Esophagus squamous epithelium (tissue), 5 donors: ENCODE measurements around the gene FRMD1. TPM values are rescaled to one million over a fixed set of nuclear protein-coding genes. Genes with fewer than 3 reads are reported as not detected.

Experiments used
- DNase-seq: peaks from one replicate; lab custom pipeline; 2025; lab: John Stamatoyannopoulos, UW
- H3K27ac ChIP-seq, 4 donors: fragments of 200-600 bp; sonication (generic); one replicate each; pipeline ENCODE4 v1.5.1; 2016 to 2019; ENCODE audit warnings: mild to moderate bottlenecking in 1 of 4
- H3K27me3 ChIP-seq, 4 donors: fragments of 200-600 bp; sonication (generic); 1 replicate in 3 of 4; 2 replicates in 1 of 4; pipeline versions ENCODE4 v1.5.1 to v1.6.0; 2017 to 2021; ENCODE audit warnings: antibody characterized with exemption in 1 of 4
- H3K36me3 ChIP-seq, 3 donors: fragments of 200-600 bp; sonication (generic); one replicate each; pipeline ENCODE4 v1.5.1; 2016 to 2019
- H3K4me1 ChIP-seq, 3 donors: fragments of 200-600 bp; sonication (generic); one replicate each; pipeline ENCODE4 v1.5.1; 2017 to 2019
- H3K4me3 ChIP-seq, 4 donors: fragments of 200-600 bp; sonication (generic); 1 replicate in 3 of 4; 2 replicates in 1 of 4; pipeline ENCODE4 v1.5.1; 2016 to 2019; ENCODE audit warnings: mild to moderate bottlenecking in 2 of 4, moderate library complexity in 1 of 4
- H3K9me3 ChIP-seq, 3 donors: fragments of 200-600 bp; sonication (generic); one replicate each; pipeline ENCODE4 v1.5.1; 2016 to 2019
- POLR2A ChIP-seq, 4 donors: fragments of 450-650 bp; IDR thresholded peaks; one replicate each; pipeline ENCODE4 v1.6.1; 2017; ENCODE audit warnings: antibody characterized with exemption in 4 of 4, mild to moderate bottlenecking in 4 of 4, moderate library complexity in 3 of 4
- WGBS, 2 donors: methylation state at CpG; one replicate each; pipeline ENCODE4 v1.1.5; 2018; 5-methylcytosine and 5-hydroxymethylcytosine counted together
- intact Hi-C: fragments of 100-400 bp; cut with DNase I; formaldehyde crosslinking; loops from one replicate; pipeline ENCODE4 v1.15.0; 2022
- total RNA-seq, 4 donors: library from RNA; depleted of rRNA; stranded (reverse); fragments of >200 nt; gene quantifications; one replicate each; pipeline ENCODE4 v1.1.0, GENCODE V29; 2016
- TF ChIP-seq, protein P1 (sequence below), 6 experiments: fragments of 450-650 bp in 4 of 6; fragments of 200-600 bp in 2 of 6; sonication (generic) in 2 of 6; IDR thresholded peaks; one replicate each; pipeline ENCODE4 v1.5.1; 2016 to 2019; ENCODE audit warnings: antibody characterized with exemption in 6 of 6, mild to moderate bottlenecking in 4 of 6, moderate library complexity in 4 of 6
- donor health status: DM: yes; HTN: yes; CAD: no.

FRMD1 gene
- total RNA-seq, 4 donors from 2014 or later = 0.13 to 0.19 TPM; not detected in 2

DNA sequence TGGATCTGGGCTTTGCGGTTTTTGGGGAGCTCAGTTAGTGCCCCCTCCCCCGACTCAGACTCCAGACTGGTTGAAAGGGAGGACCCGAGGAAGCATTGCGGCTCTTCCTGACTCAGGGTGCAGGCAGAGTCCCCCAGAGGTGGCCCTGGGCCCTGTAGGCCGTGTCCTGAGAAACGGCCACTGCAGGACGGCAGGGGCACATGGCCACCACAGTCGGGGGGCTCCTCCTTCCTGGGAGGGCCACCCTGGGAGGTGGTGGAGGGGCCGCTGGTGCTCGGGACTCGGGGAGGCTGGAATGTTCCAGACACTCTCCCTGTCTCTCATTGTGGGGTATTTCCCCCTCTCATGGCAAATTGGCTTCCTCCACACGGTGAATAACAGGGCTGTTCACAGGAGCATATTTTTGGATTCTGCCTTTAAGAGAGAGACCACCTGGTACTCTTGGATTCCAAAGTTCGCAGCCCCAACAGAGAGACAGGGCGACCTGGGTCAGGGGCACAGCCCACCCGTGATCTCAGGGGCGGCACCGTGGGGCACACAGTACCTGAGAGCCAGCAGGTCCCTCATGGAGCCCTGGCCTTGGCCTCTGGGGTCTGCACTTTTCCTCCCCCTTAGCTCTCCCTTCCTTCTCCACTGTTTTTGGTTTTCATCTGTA is 35.7 kb downstream of the FRMD1 start:
- no peaks in the 10 kb centered on the region for H3K27me3 ChIP-seq
- intact Hi-C loops = no loop called here
- DNase-seq = no peak
- H3K36me3 ChIP-seq = no peaks in the 10 kb centered on the region
- TF ChIP-seq, protein P1, sequence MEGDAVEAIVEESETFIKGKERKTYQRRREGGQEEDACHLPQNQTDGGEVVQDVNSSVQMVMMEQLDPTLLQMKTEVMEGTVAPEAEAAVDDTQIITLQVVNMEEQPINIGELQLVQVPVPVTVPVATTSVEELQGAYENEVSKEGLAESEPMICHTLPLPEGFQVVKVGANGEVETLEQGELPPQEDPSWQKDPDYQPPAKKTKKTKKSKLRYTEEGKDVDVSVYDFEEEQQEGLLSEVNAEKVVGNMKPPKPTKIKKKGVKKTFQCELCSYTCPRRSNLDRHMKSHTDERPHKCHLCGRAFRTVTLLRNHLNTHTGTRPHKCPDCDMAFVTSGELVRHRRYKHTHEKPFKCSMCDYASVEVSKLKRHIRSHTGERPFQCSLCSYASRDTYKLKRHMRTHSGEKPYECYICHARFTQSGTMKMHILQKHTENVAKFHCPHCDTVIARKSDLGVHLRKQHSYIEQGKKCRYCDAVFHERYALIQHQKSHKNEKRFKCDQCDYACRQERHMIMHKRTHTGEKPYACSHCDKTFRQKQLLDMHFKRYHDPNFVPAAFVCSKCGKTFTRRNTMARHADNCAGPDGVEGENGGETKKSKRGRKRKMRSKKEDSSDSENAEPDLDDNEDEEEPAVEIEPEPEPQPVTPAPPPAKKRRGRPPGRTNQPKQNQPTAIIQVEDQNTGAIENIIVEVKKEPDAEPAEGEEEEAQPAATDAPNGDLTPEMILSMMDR (IDR thresholded peaks at IDR 0.05) = no peak
- no peak for TF ChIP-seq POLR2A (IDR thresholded peaks at IDR 0.05)
- no peak overlapping the region for H3K4me3 ChIP-seq
- peaks cover 0 to 12% (median 3%) of the 10 kb centered on the region in 3 donors for H3K4me1 ChIP-seq
- WGBS, 2 donors = 83% methylated on average over 5 to 7 of the region's 17 CpGs
- no peak overlapping the region for H3K27ac ChIP-seq
- H3K9me3 ChIP-seq = peaks cover 0 to 22% (median 12%) of the 10 kb centered on the region in 3 donors

DNA sequence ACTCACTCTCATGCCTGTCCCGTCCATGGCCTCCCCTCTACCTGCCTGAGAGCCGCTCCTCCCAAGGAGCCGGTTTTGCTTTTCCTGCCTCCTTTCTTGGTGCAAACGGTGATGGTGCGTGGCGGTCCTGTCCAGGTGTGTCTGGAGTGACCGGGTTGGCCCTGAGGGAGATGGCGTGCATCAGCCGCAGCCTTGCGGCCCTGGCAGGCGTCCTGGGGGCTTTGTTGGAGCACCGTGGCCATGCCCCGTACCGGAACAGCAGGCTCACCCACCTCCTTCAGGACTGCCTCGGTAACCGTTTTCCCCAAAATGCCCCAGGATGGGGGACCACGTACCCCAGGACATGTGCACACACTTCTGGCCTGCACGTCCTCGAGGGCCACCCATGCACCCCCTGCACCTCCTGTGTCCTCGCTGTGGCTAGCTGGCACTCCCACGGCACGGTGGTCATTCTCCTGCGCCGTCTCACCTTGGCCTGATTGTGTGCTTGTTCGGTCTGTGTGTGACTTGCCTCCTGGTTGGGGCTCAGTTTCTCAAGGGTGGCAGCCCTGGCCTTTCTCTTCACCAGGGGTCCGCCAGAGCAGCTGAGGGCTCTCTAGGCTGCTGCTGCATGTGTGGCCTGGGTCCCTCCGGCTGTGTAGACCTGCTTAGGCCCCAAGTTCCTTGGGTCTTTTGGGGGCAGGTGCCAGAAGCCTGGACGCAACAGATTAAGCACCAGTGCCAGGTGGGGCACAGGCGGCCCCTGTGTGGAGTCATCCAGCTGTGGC is 36.4 kb downstream of the FRMD1 start:
- Histone ChIP-seq H3K4me3 (no peak overlapping the region), H3K36me3 (no peaks in the 10 kb centered on the region), H3K27me3 (no peaks in the 10 kb centered on the region), H3K9me3 (peaks cover 0 to 22% (median 12%) of the 10 kb centered on the region in 3 donors), H3K4me1 (peaks cover 0 to 19% (median 4%) of the 10 kb centered on the region in 3 donors), H3K27ac (no peak overlapping the region)
- no peak for TF ChIP-seq POLR2A (IDR thresholded peaks at IDR 0.05)
- TF ChIP-seq, protein P1 (IDR thresholded peaks at IDR 0.05) = no peak
- intact Hi-C loops = no loop called here
- 94 to 96% methylated on average over 5 to 10 of the region's 29 CpGs for WGBS, 2 donors
- DNase-seq = no peak

DNA sequence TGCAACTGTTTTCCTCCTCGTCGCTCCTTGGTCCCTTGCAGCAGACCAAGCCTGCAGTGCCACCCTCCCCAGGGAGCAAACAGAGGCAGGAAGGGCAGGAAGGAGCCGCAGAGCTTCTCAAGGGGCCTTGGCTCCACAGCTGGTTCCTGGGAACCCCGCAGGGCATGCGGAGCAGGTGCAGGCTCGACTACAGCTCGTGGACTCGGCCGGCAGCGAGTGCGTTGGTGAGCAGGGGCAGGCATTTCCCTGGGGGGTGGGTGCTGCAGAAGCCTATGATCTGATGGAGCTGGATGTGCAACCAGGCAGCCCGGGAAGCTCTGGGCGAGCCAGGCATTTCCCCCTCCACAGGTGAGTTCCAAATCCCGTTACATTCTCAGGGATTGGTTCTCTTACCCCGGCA is 37.1 kb downstream of the FRMD1 start:
- 79 to 88% methylated on average over 4 to 13 of the region's 15 CpGs for WGBS, 2 donors
- intact Hi-C loops = no loop called here
- no peak overlapping the region for H3K27ac ChIP-seq
- peaks cover under 1 to 26% (median 4%) of the 10 kb centered on the region in 3 donors for H3K4me1 ChIP-seq
- no peaks in the 10 kb centered on the region for H3K36me3 ChIP-seq
- peaks cover 0 to 22% (median 12%) of the 10 kb centered on the region in 3 donors for H3K9me3 ChIP-seq
- DNase-seq = no peak
- H3K27me3 ChIP-seq = no peaks in the 10 kb centered on the region
- H3K4me3 ChIP-seq = no peak overlapping the region
- TF ChIP-seq, protein P1 (IDR thresholded peaks at IDR 0.05) = no peak
- no peak for TF ChIP-seq POLR2A (IDR thresholded peaks at IDR 0.05)

DNA sequence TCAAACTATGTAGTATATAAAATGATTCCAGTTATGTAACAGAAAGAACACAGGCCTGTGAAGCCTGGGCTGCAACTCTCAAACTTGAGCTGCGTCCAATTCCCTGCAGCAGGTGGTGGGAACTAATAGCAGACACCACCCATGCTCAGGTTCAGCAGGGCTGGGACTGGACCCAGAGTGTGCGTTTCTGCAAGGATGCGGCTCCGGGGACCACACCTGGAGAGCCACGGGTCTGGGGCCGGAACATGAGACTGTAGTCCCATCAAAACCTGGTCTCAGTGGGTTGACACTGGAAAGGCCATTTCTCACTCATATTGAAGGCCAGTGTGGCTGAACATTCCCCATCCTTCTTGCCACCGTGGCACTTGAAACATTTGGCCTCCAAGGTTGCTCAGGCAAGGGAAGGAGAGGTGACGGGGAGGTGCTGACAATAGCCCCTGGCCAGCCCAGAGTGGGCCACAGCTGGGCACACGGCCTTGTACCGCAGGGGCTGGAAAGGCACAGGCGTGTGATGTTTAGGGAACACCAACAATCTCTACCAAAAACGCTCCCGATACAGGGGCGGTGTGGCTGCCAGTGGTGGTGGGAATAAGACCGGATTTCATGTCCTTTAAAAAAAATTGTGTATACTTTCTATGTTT is 38.0 kb downstream of the FRMD1 start:
- TF ChIP-seq, protein P1 (IDR thresholded peaks at IDR 0.05) = no peak
- no peak for TF ChIP-seq POLR2A (IDR thresholded peaks at IDR 0.05)
- H3K4me3 ChIP-seq = no peak overlapping the region
- H3K27me3 ChIP-seq = no peaks in the 10 kb centered on the region
- peaks cover 0 to 22% (median 12%) of the 10 kb centered on the region in 3 donors for H3K9me3 ChIP-seq
- no peak for DNase-seq
- 95 to 96% methylated on average over 10 to 13 of the region's 15 CpGs for WGBS, 2 donors
- no peaks in the 10 kb centered on the region for H3K36me3 ChIP-seq
- intact Hi-C loops = no loop called here
- H3K27ac ChIP-seq = no peak overlapping the region
- H3K4me1 ChIP-seq = peaks cover 3 to 31% (median 5%) of the 10 kb centered on the region in 3 donors
